HCT116 (cell line): Measurements from ENCODE around the gene TMEM30A.

Experiments used
- CTCF ChIP-seq, 3 experiments: fragments of 200-600 bp in 1 of 3; sonication (generic) in 1 of 3; IDR thresholded peaks in 2 of 3; conservative IDR thresholded peaks in 1 of 3; 2 replicates each; pipeline ENCODE4 v1.5.1; 2012 to 2017; ENCODE audit warnings: low read depth in 2 of 3, low read length in 2 of 3, antibody characterized with exemption in 1 of 3, borderline replicate concordance in 1 of 3, control low read depth in 1 of 3, mild to moderate bottlenecking in 1 of 3, mixed read lengths in 1 of 3, mixed run types in 1 of 3, moderate library complexity in 1 of 3; ENCODE audit not compliant: insufficient read depth in 1 of 3
- EGR1 ChIP-seq: IDR thresholded peaks from 2 replicates; pipeline ENCODE4 v1.6.1; 2012; ENCODE audit warnings: low read depth
- EZH2 ChIP-seq: fragments of 200-600 bp; sonication (generic); IDR thresholded peaks from 2 replicates; pipeline ENCODE4 v1.6.1; 2017; ENCODE audit warnings: antibody characterized with exemption, mixed run types
- EZH2phosphoT487 ChIP-seq: fragments of 200-600 bp; IDR thresholded peaks from 2 replicates; pipeline ENCODE4 v1.6.1; 2018; ENCODE audit warnings: antibody characterized with exemption, borderline replicate concordance
- JUND ChIP-seq: IDR thresholded peaks from 2 replicates; pipeline ENCODE4 v1.6.1; 2012
- MAX ChIP-seq: IDR thresholded peaks from 2 replicates; pipeline ENCODE4 v1.6.1; 2012
- POLR2A ChIP-seq: IDR thresholded peaks from 2 replicates; pipeline ENCODE4 v1.7.0; 2011; ENCODE audit warnings: borderline replicate concordance; ENCODE audit not compliant: insufficient read depth, insufficient read length; ENCODE audit errors: extremely low read depth
- RAD21 ChIP-seq: IDR thresholded peaks from 2 replicates; pipeline ENCODE4 v1.6.1; 2012; ENCODE audit warnings: low read depth, mild to moderate bottlenecking
- REST ChIP-seq: IDR thresholded peaks from 2 replicates; pipeline ENCODE4 v1.6.1; 2012; ENCODE audit warnings: low read depth
- SIN3A ChIP-seq: IDR thresholded peaks from 2 replicates; pipeline ENCODE4 v1.6.1; 2012; ENCODE audit warnings: low read depth
- SP1 ChIP-seq: IDR thresholded peaks from 2 replicates; pipeline ENCODE4 v1.6.1; 2012; ENCODE audit warnings: low read depth
- ZBTB33 ChIP-seq: IDR thresholded peaks from 2 replicates; pipeline ENCODE4 v1.6.1; 2011; ENCODE audit warnings: mild to moderate bottlenecking, low read length, moderate library complexity; ENCODE audit not compliant: insufficient replicate concordance; ENCODE audit errors: extremely low read depth

GRCh38 chr6:75224303-75224926, 60.2 kb downstream of the TMEM30A start:
- no peak for TF ChIP-seq JUND
- TF ChIP-seq EZH2, result no peak
- no peak for TF ChIP-seq EGR1
- TF ChIP-seq CTCF (IDR thresholded peaks at IDR 0.05 in 2 of 3, conservative IDR thresholded peaks at IDR 0.05 in 1 of 3; ENCODE audit: borderline replicate concordance in 1 of 3, insufficient read depth in 1 of 3, low read depth in 2 of 3, low read length in 2 of 3), result no peak
- no peak for TF ChIP-seq ZBTB33
- TF ChIP-seq EZH2phosphoT487, result no peak
- TF ChIP-seq MAX, result no peak
- TF ChIP-seq SP1, result no peak
- no peak for TF ChIP-seq POLR2A
- TF ChIP-seq RAD21, result no peak
- TF ChIP-seq REST, result no peak
- TF ChIP-seq SIN3A, result no peak
